ENCODE data around the gene SIK2. TPM values are rescaled to one million over a fixed set of nuclear protein-coding genes. Genes with fewer than 3 reads are reported as not detected.

SIK2 gene
- total RNA-seq, 1 experiment from 2014 or later: 9.0 TPM

- H3K4me3 ChIP-seq (ENCODE audit: low read length): no peak overlapping the region
- H3K9me2 ChIP-seq (replicated peaks; ENCODE audit: low read length): no peaks in the 10 kb centered on the region
- H3K27ac ChIP-seq (ENCODE audit: low read length): no peak overlapping the region
- H3K36me3 ChIP-seq (ENCODE audit: low read depth, low read length): no peaks in the 10 kb centered on the region
- H3K4me1 ChIP-seq (ENCODE audit: insufficient read depth, low read length): no peaks in the 10 kb centered on the region
- ATAC-seq: no peak
- ChIA-PET CTCF (no interaction called here), POLR2A (ENCODE audit: unreplicated experiment) (no interaction called here)
- no peaks in the 10 kb centered on the region for H3K9me3 ChIP-seq (ENCODE audit: low read length)
- TF ChIP-seq, protein P1, sequence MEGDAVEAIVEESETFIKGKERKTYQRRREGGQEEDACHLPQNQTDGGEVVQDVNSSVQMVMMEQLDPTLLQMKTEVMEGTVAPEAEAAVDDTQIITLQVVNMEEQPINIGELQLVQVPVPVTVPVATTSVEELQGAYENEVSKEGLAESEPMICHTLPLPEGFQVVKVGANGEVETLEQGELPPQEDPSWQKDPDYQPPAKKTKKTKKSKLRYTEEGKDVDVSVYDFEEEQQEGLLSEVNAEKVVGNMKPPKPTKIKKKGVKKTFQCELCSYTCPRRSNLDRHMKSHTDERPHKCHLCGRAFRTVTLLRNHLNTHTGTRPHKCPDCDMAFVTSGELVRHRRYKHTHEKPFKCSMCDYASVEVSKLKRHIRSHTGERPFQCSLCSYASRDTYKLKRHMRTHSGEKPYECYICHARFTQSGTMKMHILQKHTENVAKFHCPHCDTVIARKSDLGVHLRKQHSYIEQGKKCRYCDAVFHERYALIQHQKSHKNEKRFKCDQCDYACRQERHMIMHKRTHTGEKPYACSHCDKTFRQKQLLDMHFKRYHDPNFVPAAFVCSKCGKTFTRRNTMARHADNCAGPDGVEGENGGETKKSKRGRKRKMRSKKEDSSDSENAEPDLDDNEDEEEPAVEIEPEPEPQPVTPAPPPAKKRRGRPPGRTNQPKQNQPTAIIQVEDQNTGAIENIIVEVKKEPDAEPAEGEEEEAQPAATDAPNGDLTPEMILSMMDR (conservative IDR thresholded peaks at IDR 0.05; ENCODE audit: low read depth, low read length): no peak
- TF ChIP-seq EZH2phosphoT487 (IDR thresholded peaks at IDR 0.05; ENCODE audit: borderline replicate concordance, low read length) (no peak), EZH2 (IDR thresholded peaks at IDR 0.05; ENCODE audit: low read length, unreplicated experiment) (no peak)
- no TSS peak for BruUV-seq (replicated peaks)
- H3K4me2 ChIP-seq (ENCODE audit: low read length): no peak overlapping the region
- no peaks in the 10 kb centered on the region for H3K27me3 ChIP-seq (ENCODE audit: low read length)
- intact Hi-C loops (cut with micrococcal nuclease): no loop called here
- no peaks in the 10 kb centered on the region for H3F3A ChIP-seq (ENCODE audit: low read length, unreplicated experiment)
- no peak overlapping the region for H3K9ac ChIP-seq (ENCODE audit: low read length)
- DNase-seq: no peak
- 0 out of 2 replicates have a peak, but pooled peaks cover 3% of the 10 kb centered on the region for H3K79me2 ChIP-seq (ENCODE audit: low read length)
- no peak overlapping the region for H2AFZ ChIP-seq (ENCODE audit: low read length)
- no peaks in the 10 kb centered on the region for H4K20me1 ChIP-seq (ENCODE audit: low read length)
Measured at GRCh38 chr11:111617286-111617685, 15.0 kb downstream of the SIK2 start.

GRCh38 chr11:111620518-111620917 is 18.3 kb downstream of the SIK2 start:
- intact Hi-C loops (cut with micrococcal nuclease): no loop called here
- Histone ChIP-seq H3K4me1 (ENCODE audit: insufficient read depth, low read length) (no peaks in the 10 kb centered on the region), H3K4me3 (ENCODE audit: low read length) (no peak overlapping the region), H3K9me3 (ENCODE audit: low read length) (no peaks in the 10 kb centered on the region), H3F3A (ENCODE audit: low read length, unreplicated experiment) (no peaks in the 10 kb centered on the region), H3K9ac (ENCODE audit: low read length) (no peak overlapping the region), H3K79me2 (ENCODE audit: low read length) (no peaks in the 10 kb centered on the region), H4K20me1 (ENCODE audit: low read length) (no peaks in the 10 kb centered on the region), H3K36me3 (ENCODE audit: low read depth, low read length) (peaks cover 9% of the 10 kb centered on the region; the same call in 1 of the 2 replicates), H3K27me3 (ENCODE audit: low read length) (no peaks in the 10 kb centered on the region), H2AFZ (ENCODE audit: low read length) (no peak overlapping the region), H3K27ac (ENCODE audit: low read length) (no peak overlapping the region), H3K4me2 (ENCODE audit: low read length) (no peak overlapping the region), H3K9me2 (replicated peaks; ENCODE audit: low read length) (no peaks in the 10 kb centered on the region)
- DNase-seq (no peak), ATAC-seq (no peak)
- no peak for TF ChIP-seq EZH2phosphoT487 (IDR thresholded peaks at IDR 0.05; ENCODE audit: borderline replicate concordance, low read length)
- no peak for TF ChIP-seq EZH2 (IDR thresholded peaks at IDR 0.05; ENCODE audit: low read length, unreplicated experiment)
- TF ChIP-seq, protein P1 (conservative IDR thresholded peaks at IDR 0.05; ENCODE audit: low read depth, low read length): no peak
- CTCF ChIA-PET: no interaction called here
- BruUV-seq (replicated peaks): no TSS peak
- POLR2A ChIA-PET (ENCODE audit: unreplicated experiment): no interaction called here

DNA sequence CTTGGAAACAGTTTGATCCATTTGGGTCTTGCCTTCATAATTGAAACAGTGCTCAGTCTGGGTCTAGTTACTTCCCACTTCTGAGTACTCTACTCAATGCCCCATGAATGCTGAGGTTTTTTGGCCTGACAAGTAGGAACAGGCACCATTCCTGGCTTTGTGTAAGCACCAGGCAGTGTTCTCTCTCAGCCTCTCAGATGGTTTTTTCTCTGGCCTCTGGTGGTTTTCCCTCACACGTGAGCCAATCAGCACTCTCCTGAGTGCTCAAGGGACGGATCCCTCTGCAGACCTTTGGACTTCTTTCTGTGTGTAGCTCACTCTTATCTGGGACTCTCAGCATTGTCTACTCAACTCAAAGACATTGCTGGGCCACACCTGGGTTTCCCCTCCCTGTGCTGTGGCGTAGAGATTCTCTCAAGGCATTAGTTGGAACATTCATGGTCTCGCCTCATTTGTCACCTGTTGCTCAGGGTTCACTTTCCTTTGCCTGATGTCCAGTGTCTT is 21.3 kb downstream of the SIK2 start:
- H3K36me3 ChIP-seq (ENCODE audit: low read depth, low read length): peaks cover 9% of the 10 kb centered on the region; the same call in 1 of the 2 replicates
- H3K4me2 ChIP-seq (ENCODE audit: low read length): no peak overlapping the region
- ATAC-seq: no peak
- DNase-seq: no peak
- H3K9me3 ChIP-seq (ENCODE audit: low read length): no peaks in the 10 kb centered on the region
- POLR2A ChIA-PET (ENCODE audit: unreplicated experiment): no interaction called here
- no peaks in the 10 kb centered on the region for H3F3A ChIP-seq (ENCODE audit: low read length, unreplicated experiment)
- no peaks in the 10 kb centered on the region for H4K20me1 ChIP-seq (ENCODE audit: low read length)
- no peaks in the 10 kb centered on the region for H3K27me3 ChIP-seq (ENCODE audit: low read length)
- no peak for TF ChIP-seq EZH2 (IDR thresholded peaks at IDR 0.05; ENCODE audit: low read length, unreplicated experiment)
- TF ChIP-seq, protein P1 (conservative IDR thresholded peaks at IDR 0.05; ENCODE audit: low read depth, low read length): no peak
- no peak for TF ChIP-seq EZH2phosphoT487 (IDR thresholded peaks at IDR 0.05; ENCODE audit: borderline replicate concordance, low read length)
- CTCF ChIA-PET: no interaction called here
- no peaks in the 10 kb centered on the region for H3K4me1 ChIP-seq (ENCODE audit: insufficient read depth, low read length)
- intact Hi-C loops (cut with micrococcal nuclease): no loop called here
- H3K9me2 ChIP-seq (replicated peaks; ENCODE audit: low read length): no peaks in the 10 kb centered on the region
- H2AFZ ChIP-seq (ENCODE audit: low read length): no peak overlapping the region
- no peak overlapping the region for H3K27ac ChIP-seq (ENCODE audit: low read length)
- H3K79me2 ChIP-seq (ENCODE audit: low read length): no peaks in the 10 kb centered on the region
- no TSS peak for BruUV-seq (replicated peaks)
- H3K9ac ChIP-seq (ENCODE audit: low read length): no peak overlapping the region
- no peak overlapping the region for H3K4me3 ChIP-seq (ENCODE audit: low read length)

All from PC-3 (cell line).